Naive B cell (primary cell): ENCODE data around the gene MUC6. TPM values are rescaled to one million over a fixed set of nuclear protein-coding genes. Genes with fewer than 3 reads are reported as not detected.

Experiments
- ATAC-seq, 2 donors: fragments of 150-1000 bp; cut with Tn5 transposase; 2 replicates each; pipeline ENCODE4 v1.10.0; 2021; ENCODE audit warnings: low read depth in 2 of 2, mild to moderate bottlenecking in 2 of 2, moderate library complexity in 2 of 2
- DNase-seq: peaks from one replicate; pipeline ENCODE4 v3.0.0; 2022
- H3K27ac Mint-ChIP-seq, 6 donors: one replicate each; pipeline ENCODE4 v1.8.0; 2020 to 2022; ENCODE audit warnings: mild to moderate bottlenecking in 6 of 6, mixed read lengths in 6 of 6, moderate library complexity in 5 of 6, inconsistent platforms in 2 of 6
- H3K27me3 Mint-ChIP-seq, 3 donors: one replicate each; pipeline ENCODE4 v1.8.0; 2021 to 2022; ENCODE audit warnings: mixed read lengths in 3 of 3, mild to moderate bottlenecking in 1 of 3
- H3K36me3 Mint-ChIP-seq, 2 donors: one replicate each; pipeline ENCODE4 v1.8.0; 2020 to 2022; ENCODE audit warnings: mixed read lengths in 2 of 2, inconsistent platforms in 1 of 2, mild to moderate bottlenecking in 1 of 2
- H3K4me1 Mint-ChIP-seq, 3 donors: one replicate each; pipeline ENCODE4 v1.8.0; 2020 to 2022; ENCODE audit warnings: mixed read lengths in 3 of 3, inconsistent platforms in 1 of 3, mild to moderate bottlenecking in 1 of 3, moderate library complexity in 1 of 3
- H3K4me3 Mint-ChIP-seq, 8 donors: one replicate each; pipeline ENCODE4 v1.8.0; 2020 to 2022; ENCODE audit warnings: mild to moderate bottlenecking in 8 of 8, mixed read lengths in 8 of 8, moderate library complexity in 8 of 8, inconsistent platforms in 2 of 8
- H3K9me3 Mint-ChIP-seq, 7 donors: one replicate each; pipeline ENCODE4 v1.8.0; 2020 to 2022; ENCODE audit warnings: mixed read lengths in 7 of 7, mild to moderate bottlenecking in 5 of 7, inconsistent platforms in 2 of 7, moderate library complexity in 1 of 7
- polyA plus RNA-seq, 6 donors: library from polyadenylated mRNA; unstranded; fragments of 300-500 nt; fragmentation: Illumina TruSeq; gene quantifications; one replicate each; pipeline ENCODE4 v1.2.3, GENCODE V29; 2021; ENCODE audit warnings: low read depth in 6 of 6

Gene MUC6
- polyA plus RNA-seq, 6 donors from 2014 or later, result 0.04 TPM; not detected in 5

DNA sequence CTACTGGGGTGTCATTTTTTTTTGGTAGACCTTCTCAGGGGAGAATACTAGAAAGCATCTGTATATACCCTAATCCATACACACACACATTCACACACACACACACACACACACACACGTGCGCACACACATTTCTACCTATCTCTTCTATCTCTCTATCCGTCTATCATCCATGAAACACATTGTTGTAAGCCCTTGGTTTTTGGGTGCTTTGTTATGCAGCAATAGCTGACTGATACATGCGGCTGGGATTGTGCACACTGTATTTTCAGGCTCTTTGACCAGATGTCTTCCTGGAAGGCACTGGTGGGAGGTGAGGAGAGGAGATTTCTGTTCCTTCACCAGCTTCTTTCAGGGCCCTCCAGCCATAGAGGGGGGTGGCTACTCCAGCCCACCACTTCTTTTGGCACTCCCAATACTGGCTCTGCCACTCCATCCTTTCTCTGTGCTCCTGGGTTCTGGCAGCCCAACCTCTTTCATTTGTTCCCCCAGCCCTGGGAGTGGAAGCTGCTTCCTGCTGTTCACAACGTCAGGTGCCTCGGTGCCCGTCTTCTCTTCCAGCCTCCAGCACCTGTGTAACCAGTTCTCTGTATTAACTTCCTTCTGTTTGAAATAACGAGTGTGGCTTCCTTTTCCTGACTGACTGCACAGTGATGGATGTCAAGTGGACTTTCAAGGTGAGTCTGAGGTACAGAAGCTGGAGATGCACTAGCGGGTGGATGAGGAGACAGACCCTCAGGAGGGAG lies 25.7 kb upstream of the MUC6 start:
- Mint-ChIP-seq H3K27me3 (peaks cover 33 to 55% (median 53%) of the 10 kb centered on the region in 3 donors), H3K4me1 (peaks cover 0 to 5% (median 0%) of the 10 kb centered on the region in 3 donors), H3K27ac (peak overlapping the region in 1 of 6 donors; percentile 69), H3K36me3 (peaks cover 5 to 9% of the 10 kb centered on the region in 2 donors), H3K9me3 (peaks cover 2 to 18% (median 5%) of the 10 kb centered on the region in 7 donors), H3K4me3 (no peak overlapping the region)
- ATAC-seq (no peak), DNase-seq (no peak)

- DNase-seq, result no peak
- no peak for ATAC-seq
- H3K4me1 Mint-ChIP-seq, result peaks cover 0 to 5% (median 0%) of the 10 kb centered on the region in 3 donors
- peaks cover 2 to 18% (median 5%) of the 10 kb centered on the region in 7 donors for H3K9me3 Mint-ChIP-seq
- H3K27ac Mint-ChIP-seq, result no peak overlapping the region
- H3K4me3 Mint-ChIP-seq, result no peak overlapping the region
- H3K27me3 Mint-ChIP-seq, result peaks cover 37 to 49% (median 47%) of the 10 kb centered on the region in 3 donors
- H3K36me3 Mint-ChIP-seq, result peaks cover 5 to 9% of the 10 kb centered on the region in 2 donors
These were observed 24.5 kb upstream of the MUC6 start for GRCh38 chr11:1060852-1061616.

DNA sequence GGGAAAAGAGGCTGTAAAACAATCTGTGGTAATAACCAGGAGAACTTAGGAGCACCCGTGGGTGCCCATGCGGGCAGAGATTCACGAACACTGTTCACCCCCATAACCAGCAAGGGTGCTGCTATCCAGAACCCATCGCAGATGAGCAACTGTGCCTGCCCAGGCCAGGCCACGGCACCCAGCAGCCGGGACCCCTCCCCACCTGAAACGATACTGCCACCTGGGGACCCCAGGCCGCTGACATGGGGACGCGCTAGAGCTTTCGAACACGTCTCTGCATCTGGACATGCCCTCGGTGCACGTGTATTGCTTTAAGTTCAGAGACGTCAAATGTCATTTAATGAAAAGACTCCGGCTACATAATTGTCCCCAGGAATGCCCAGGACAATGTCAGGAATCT lies 23.9 kb upstream of the MUC6 start:
- peaks cover 34 to 43% (median 42%) of the 10 kb centered on the region in 3 donors for H3K27me3 Mint-ChIP-seq
- H3K27ac Mint-ChIP-seq, result no peak overlapping the region
- ATAC-seq (no peak), DNase-seq (no peak)
- peaks cover 5 to 9% of the 10 kb centered on the region in 2 donors for H3K36me3 Mint-ChIP-seq
- H3K9me3 Mint-ChIP-seq, result peaks cover 1 to 12% (median 4%) of the 10 kb centered on the region in 7 donors
- peaks cover 0 to 5% (median 0%) of the 10 kb centered on the region in 3 donors for H3K4me1 Mint-ChIP-seq
- no peak overlapping the region for H3K4me3 Mint-ChIP-seq

DNA sequence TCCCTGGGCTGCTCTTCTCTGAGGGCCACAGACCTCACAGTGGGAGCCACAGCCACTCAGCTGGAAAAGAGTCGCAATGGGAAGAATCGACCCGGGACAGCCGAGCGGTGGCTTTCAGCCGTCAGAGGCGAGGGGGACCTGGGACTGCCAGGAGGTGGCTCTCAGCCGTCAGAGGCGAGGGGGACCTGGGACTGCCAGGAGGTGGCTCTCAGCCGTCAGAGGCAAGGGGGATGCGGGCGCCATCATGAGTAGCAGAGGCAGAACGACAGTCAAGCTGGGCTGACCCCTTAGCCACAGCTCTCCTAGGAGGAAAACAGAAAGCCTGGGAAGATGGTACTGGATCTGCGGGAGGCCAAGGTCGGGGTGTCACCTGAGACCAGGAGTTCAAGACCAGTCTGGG lies 23.2 kb upstream of the MUC6 start:
- peaks cover 0 to 5% (median 0%) of the 10 kb centered on the region in 3 donors for H3K4me1 Mint-ChIP-seq
- ATAC-seq, result no peak
- peaks cover 5 to 9% of the 10 kb centered on the region in 2 donors for H3K36me3 Mint-ChIP-seq
- no peak overlapping the region for H3K27ac Mint-ChIP-seq
- peaks cover 34 to 42% (median 42%) of the 10 kb centered on the region in 3 donors for H3K27me3 Mint-ChIP-seq
- H3K9me3 Mint-ChIP-seq, result peaks cover 1 to 12% (median 4%) of the 10 kb centered on the region in 7 donors
- H3K4me3 Mint-ChIP-seq, result no peak overlapping the region
- no peak for DNase-seq

GRCh38 chr11:1057806-1058205 lies 21.3 kb upstream of the MUC6 start:
- H3K27me3 Mint-ChIP-seq, result peaks cover 23 to 30% (median 29%) of the 10 kb centered on the region in 3 donors
- H3K4me3 Mint-ChIP-seq, result no peak overlapping the region
- peaks cover 5 to 9% of the 10 kb centered on the region in 2 donors for H3K36me3 Mint-ChIP-seq
- H3K27ac Mint-ChIP-seq, result peak overlapping the region in 1 of 6 donors; percentile 80
- DNase-seq (no peak), ATAC-seq (no peak)
- H3K9me3 Mint-ChIP-seq, result peaks cover under 1 to 12% (median 4%) of the 10 kb centered on the region in 7 donors
- H3K4me1 Mint-ChIP-seq, result no peaks in the 10 kb centered on the region

- ATAC-seq, result no peak
These were observed 19.7 kb upstream of the MUC6 start for GRCh38 chr11:1055990-1056771.

GRCh38 chr11:1055109-1055703 lies 18.7 kb upstream of the MUC6 start:
- Mint-ChIP-seq H3K27me3 (peaks cover 8 to 32% (median 11%) of the 10 kb centered on the region in 3 donors), H3K9me3 (no peaks in the 10 kb centered on the region), H3K4me3 (no peak overlapping the region), H3K4me1 (peaks cover 0 to 5% (median 2%) of the 10 kb centered on the region in 3 donors), H3K27ac (no peak overlapping the region), H3K36me3 (no peaks in the 10 kb centered on the region)
- ATAC-seq (no peak), DNase-seq (no peak)

More at GRCh38 chr11:1055990-1056771, 19.7 kb upstream of the MUC6 start:
- no peak for DNase-seq
- no peaks in the 10 kb centered on the region for H3K9me3 Mint-ChIP-seq
- H3K27ac Mint-ChIP-seq, result no peak overlapping the region
- H3K27me3 Mint-ChIP-seq, result peaks cover 16 to 23% (median 17%) of the 10 kb centered on the region in 3 donors
- H3K4me1 Mint-ChIP-seq, result peaks cover 0 to under 1% (median 0%) of the 10 kb centered on the region in 3 donors
- no peak overlapping the region for H3K4me3 Mint-ChIP-seq
- no peaks in the 10 kb centered on the region for H3K36me3 Mint-ChIP-seq

- Mint-ChIP-seq H3K27me3 (peaks cover 7 to 31% (median 7%) of the 10 kb centered on the region in 3 donors), H3K4me1 (peaks cover 0 to 5% (median 3%) of the 10 kb centered on the region in 3 donors), H3K9me3 (no peaks in the 10 kb centered on the region), H3K4me3 (no peak overlapping the region), H3K36me3 (no peaks in the 10 kb centered on the region), H3K27ac (no peak overlapping the region)
- DNase-seq (no peak), ATAC-seq (no peak)
These were observed 17.9 kb upstream of the MUC6 start for GRCh38 chr11:1054143-1055108.

DNA sequence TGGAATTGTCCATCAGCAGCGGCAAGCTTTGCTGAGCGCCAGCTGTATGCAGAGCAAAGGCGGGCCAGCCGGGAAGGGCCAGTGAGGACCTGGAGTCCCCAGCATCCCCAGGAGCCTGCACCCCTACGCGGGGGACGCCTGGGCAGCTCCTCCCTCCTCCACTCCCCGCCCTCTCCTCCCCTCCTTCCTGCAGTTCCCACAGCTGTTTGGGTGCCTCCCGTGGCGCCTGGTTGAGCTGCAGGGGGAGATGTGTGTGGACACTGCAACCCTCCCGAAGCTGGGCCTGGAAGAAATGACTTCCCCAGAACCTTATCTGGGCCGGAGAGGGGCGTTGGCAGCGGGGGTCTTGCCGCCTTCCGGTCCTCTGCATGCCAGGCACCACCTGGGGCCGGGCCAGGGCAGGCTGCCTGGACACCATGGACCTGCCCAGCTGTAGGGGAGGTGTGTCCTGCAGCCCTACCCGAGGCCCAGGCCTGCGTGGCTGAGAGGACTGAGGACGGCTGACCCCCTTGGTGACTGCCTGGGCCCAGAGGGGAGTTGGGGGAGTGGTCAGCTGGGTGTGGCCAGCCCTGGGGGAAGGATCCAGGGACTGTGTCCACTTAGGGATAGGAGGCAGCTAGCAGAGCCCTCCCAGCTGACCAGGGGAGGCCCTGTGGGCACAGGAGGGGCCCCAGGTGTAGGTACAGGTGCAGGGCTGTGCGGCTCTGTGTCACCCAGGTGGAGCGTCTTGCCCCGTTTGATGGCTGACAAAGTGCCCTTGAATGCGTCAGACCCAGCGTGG lies 16.8 kb upstream of the MUC6 start:
- no peak for DNase-seq
- Mint-ChIP-seq H3K9me3 (no peaks in the 10 kb centered on the region), H3K36me3 (no peaks in the 10 kb centered on the region), H3K4me3 (no peak overlapping the region), H3K27ac (no peak overlapping the region), H3K27me3 (peaks cover 9 to 38% (median 11%) of the 10 kb centered on the region in 3 donors), H3K4me1 (peaks cover 0 to 5% (median 3%) of the 10 kb centered on the region in 3 donors)
- ATAC-seq, result no peak

DNA sequence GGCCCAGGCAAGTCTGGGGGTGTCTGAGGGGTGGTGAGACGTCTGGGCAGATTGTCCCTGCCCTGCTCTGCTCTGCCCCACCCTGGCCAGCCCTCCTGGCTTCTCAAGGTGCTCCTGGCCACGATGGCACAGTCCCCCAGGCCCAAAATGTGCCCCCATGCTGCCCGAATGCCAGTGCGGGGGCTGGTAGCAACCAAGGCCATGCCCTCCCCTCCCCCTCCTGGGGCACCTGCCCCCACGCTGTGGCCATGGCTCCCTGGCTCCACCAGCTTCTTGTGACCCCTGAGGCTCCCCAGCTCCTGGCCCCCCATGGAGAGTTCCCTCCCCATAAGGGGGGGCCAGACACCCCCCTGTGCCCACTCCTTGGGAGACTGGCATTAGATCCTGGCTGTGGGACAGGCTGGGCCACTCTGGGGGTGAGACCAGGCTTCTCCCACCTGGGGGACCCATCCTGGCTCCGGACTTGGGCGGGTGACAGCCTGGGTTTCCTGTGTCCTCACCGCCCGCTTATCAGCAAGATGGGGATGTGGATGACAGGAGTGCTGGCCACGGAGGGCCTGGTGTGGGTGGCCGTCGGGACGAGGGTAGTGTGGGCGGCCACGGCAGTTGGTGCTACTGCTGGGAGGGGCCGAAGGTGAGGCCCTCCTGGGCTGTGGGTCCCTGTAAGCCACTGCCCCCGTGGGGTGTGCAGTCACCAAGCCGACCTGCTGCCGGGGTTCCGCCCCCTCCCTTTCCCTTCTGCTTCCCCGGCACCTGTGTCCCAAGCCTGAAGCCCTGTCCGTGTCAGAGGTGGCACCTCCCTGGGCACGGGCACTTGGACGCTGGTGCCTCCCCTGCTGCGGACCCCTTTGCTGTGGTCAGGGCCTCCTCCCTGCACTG lies 15.9 kb upstream of the MUC6 start:
- DNase-seq, result no peak
- Mint-ChIP-seq H3K4me3 (no peak overlapping the region), H3K9me3 (no peaks in the 10 kb centered on the region), H3K27ac (no peak overlapping the region), H3K27me3 (peaks cover 11 to 37% (median 12%) of the 10 kb centered on the region in 3 donors), H3K36me3 (no peaks in the 10 kb centered on the region), H3K4me1 (peaks cover 0 to 5% (median 3%) of the 10 kb centered on the region in 3 donors)
- ATAC-seq, result no peak
